NCI-H2029 (cell line): Measurements from ENCODE around the gene ATN1.
"Not testable (repeated sequence)": the region's sequence is repeated elsewhere in the genome, so short reads cannot be mapped to it uniquely, and the experiment has no call there.

Source experiments
- DNase-seq: peaks from one replicate; lab custom pipeline; 2025; lab: John Stamatoyannopoulos, UW

The ATN1 gene

DNA sequence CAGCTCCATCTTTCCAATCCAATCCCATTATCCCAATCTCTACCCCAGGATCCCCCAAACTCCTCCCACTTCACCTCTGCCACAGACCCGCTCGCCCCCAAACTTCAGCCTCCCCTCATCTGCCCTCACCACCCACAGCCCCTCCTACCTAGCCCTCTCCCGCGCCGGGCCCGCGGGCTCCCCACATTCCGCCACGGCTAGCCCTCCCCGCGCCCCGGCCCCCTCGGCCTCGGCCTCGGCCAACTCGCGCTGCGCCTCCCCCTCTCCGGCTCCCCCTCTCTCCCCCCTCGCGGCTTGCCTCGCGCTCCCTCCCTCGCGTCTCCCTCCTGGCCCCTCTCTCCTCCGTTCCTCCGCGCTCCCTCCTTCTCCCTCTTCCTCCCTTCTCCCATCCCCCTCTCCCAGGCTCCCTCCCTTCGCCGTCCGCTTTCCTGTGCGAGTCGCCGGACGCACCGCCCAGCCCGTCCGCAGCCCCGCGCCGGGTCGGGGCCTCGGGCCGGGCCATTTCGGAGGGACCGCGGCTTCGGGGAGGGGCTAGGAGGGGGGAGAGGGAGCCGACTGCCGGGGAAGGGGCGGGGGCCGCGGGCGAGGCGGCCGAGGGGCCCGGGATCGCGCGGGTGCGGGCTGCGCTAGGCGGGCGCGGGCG is at the start of gene ATN1:
Gene ATN1 (plus strand): TSS at position 581 of the 643 bp plus-strand sequence. CDS start 6,043 bp downstream, outside the sequence.
- peak; percentile 71 for DNase-seq

DNA sequence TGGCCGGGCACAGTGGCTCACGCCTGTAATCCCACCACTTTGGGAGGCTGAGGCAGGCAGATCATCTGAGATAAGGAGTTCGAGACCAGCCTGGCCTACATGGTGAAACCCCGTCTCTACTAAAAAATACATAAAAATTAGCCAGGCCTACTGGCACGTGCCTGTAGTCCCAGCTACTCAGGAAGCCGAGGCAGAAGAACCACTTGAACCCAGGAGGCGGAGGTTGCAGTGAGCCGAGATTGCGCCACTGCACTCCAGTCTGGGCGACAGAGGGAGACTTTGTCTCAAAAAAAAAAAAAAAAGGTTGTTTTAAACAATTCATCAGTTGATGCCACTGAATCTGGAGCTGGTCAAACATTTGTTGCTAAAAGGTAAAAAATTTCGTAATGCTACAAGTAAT is 47.9 kb upstream of the ATN1 start:
- DNase-seq: not testable (repeated sequence)

GRCh38 chr12:6883252-6883651 is 44.5 kb upstream of the ATN1 start:
- DNase-seq: no peak

GRCh38 chr12:6883683-6884082 is 44.1 kb upstream of the ATN1 start:
- DNase-seq: no peak

GRCh38 chr12:6884539-6884938 is 43.2 kb upstream of the ATN1 start:
- no peak for DNase-seq

GRCh38 chr12:6886206-6886999 is 41.4 kb upstream of the ATN1 start:
- not testable (repeated sequence) for DNase-seq

GRCh38 chr12:6887460-6887859 is 40.3 kb upstream of the ATN1 start:
- no peak for DNase-seq

- DNase-seq: no peak
These were observed 39.4 kb upstream of the ATN1 start for GRCh38 chr12:6888360-6888759.

DNA sequence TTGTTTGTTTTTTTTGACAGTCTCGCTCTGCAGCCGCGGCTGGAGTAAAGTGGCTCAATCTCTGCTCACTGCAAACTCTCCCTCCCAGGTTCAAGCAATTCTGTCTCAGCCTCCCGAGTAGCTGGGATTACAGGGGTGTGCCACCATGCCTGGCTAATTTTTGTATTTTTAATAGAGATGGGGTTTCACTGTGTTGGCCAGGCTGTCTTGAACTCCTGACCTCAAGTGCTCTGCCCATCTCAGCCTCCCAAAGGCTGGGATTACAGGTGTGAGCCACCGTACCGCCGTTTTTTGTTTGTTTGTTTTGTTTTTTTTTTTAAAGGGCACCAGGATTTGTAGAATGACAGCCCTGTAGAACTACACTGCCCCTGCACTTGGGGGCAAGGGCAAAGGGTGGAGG is 39.0 kb upstream of the ATN1 start:
- not testable (repeated sequence) for DNase-seq

DNA sequence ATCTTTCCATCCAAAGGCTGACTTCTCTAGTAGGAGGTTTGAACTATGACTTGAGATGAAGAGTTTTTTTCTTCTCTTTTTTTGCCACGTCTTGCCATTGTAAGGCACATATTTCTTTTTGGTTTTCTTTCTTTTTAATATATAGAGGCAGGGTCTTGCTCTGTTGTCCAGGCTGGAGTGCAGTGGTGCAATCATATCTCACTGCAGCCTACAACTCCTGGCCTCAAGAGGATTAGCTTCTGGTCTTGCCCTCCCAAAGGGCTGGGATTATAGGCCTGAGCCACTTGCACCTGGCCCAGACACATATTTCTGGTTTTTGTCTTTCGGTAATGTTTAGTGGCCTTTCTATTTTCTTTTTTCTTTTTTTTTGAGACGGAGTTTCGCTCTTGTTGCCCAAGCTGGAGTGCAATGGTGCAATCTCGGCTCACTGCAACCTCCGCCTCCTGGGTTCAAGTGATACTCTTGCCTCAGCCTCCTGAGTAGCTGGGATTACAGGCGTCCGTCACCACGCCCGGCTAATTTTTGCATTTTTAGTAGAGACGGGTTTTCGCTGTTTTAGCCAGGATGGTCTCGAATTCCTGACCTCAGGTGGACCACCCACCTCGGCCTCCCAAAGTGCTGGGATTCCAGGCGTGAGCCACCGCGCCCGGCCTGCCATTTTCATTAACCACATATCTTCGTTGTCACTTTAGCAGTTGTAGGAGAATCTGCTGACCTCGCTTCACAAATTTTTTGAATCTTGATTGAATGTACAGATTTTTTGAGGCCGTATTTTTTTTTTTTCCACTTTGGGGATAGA is 37.8 kb upstream of the ATN1 start:
- not testable (repeated sequence) for DNase-seq

DNA sequence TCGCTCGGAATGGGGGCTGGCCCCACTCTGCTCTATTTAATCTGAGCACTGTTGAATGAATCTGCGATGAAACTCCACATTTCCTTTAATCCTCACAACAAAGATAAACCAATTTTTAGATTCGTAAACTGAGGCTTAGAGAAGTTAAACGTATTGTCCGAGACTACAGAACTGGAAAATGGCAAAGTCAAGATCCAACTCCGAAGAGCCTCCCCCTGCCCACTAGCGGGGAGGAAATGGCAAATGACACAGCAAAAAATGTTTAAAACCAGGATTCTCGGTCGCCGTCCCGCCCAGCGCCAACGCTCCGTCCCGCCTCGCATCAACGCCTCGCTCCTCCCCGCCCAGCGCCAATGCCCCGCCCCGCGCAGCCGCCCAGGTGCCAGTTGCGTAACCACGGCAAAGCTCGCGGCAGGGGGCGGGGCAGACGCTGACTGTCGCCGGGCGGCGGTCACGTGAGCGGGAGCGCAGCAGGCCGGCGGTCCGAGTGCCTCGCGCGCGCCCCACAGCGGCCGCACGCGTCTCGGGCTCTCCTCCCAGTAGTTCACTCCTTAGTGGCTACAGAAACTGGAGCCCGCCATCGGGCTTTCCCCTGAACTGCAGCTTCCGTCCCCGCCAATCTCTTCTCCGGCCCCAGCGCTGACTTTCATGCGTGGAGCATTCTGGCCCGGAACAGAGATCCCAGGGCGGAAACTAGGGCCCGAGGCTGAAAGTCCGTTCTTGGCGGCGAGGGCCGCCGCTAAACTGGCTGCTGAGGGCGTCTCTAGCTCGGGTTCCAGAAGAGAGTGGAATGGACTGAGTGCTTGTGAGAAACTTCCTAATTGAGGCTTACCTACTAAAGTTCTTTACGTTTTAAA is 36.7 kb upstream of the ATN1 start:
- peak; percentile 96 for DNase-seq

GRCh38 chr12:6891646-6892001 is 36.1 kb upstream of the ATN1 start:
- DNase-seq: no peak

DNA sequence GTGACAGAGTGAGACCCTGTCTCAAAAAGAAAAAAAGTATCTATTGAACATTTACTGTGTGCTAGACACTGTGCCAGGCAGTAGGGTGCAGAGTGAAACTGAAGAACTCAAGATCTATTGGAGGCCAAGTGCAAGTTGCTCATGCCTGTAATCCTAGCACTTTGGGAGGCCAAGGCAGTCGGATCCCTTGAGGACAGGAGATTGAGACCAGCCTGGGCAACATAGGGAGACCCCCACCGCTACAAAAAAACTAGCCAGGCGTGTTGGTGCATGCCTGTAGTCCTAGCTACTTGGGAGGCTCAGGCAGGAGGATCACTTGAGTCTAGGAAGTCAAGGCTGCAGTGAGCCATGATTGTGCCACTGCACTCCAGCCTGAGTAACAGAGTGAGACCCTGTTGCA is 35.1 kb upstream of the ATN1 start:
- not testable (repeated sequence) for DNase-seq

GRCh38 chr12:6894321-6894720 is 33.4 kb upstream of the ATN1 start:
- DNase-seq: no peak

- no peak for DNase-seq
These were observed 30.8 kb upstream of the ATN1 start for GRCh38 chr12:6896846-6897435.

DNA sequence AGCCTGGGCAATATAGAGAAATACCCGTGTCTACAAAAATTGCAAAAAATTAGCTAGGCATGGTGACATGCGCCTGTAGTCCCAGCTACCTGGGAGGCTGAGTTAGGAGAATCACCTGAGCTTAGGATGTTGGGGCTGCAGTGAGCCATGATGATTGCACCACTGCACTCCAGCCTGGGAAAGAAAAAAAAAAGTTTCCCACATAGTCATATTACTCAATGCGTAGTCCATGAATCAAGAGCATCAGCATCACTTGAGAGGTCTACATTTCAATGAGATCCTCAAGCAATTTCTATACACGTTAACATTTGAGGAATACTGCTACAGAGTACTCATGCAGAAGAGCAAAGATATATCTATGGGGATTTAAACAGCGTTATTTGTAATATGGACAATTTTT is 28.3 kb upstream of the ATN1 start:
- DNase-seq: no peak

GRCh38 chr12:6899837-6900519 is 27.8 kb upstream of the ATN1 start:
- peak; percentile 89 for DNase-seq

DNA sequence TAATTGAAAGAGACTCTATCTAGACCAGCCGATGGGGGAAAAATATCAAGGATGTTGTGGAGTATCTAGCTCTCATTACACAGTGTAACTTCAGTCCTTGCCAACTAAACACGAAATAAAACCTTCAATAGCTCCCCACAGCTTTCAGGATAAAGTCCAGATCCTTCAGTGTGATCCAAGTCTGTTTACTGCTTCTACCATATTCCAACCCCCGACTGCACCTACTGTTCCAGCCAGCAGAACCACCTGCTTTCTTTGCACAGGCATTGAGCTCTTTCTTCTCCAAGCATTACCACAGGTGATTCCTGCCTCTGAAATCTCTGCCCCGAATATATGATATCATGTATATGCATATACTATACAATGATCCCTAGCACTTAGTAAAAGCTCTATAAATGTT is 25.3 kb upstream of the ATN1 start:
- DNase-seq: no peak

DNA sequence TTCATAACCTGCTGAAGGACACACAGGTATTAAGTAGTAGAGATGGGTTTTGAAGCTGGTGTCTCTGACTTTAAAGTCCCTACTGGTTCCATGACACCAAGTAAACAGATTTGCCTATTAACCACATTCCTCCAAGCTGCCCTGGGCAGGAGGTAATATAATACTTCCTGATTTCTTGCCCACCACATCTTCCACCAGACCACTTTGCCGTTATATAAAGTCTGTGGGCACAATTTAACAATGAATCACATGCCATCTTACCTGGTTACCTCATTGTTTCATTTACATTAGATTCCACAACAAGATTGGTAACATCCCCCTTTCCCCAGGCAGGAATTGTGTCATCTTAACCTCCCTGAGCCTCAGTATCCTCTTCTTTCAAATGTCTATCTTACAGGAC is 24.0 kb upstream of the ATN1 start:
- no peak for DNase-seq

DNA sequence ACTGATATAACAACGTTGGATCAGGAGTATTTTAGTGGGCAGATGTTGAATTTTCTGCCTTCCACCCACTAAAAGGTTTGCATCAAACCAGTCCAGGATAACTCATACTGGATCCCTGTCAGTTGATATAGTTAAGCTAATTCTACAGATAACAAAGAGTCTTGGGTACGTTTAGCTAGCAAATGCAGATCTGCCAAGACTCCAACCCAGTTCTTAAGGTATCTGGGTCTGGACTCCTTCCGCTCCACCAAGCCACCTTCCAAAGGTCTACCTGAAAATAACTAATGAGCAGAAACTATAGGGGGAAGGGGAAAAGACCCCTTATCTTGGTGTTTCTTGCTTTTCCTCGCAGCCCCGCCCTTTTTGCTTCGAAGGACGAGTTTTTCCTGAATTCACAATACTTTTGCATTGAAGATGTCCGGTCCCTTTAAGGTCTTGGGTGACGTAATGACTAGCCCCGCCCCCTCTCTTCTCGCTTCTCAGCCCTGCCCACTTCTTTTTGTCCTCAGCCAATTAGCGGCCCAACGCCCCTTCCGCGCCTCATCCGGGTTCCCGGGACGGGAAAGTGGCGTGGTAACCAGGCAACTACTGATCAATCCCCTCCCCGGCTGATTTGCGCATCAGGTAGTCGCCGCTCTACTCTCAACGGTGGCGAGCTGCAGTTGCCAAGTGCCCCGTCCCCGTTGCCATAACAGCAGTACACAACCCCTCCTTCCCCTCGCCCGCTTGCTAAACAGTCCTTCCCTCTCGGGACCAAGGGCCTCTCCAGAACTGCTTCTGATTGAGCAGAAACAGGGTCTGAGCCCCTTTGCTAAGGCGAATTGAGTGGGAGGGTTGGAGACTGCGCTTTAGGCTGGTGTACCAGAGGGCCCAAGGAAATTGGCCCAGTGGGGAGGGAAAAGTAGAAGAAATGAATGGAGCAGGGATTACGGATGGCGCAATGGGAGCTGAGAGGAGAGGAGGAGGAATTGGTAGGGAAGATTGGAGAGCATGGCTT is 23.2 kb upstream of the ATN1 start, which contains the start of gene LRRC23:
Gene LRRC23 (plus strand): TSS at position 543 of the 997 bp plus-strand sequence. CDS start 812 bp downstream, outside the sequence.
- DNase-seq: peak; percentile 96
